ENCODE results near the gene ZDHHC11B. TPM values are rescaled to one million over a fixed set of nuclear protein-coding genes. Genes with fewer than 3 reads are reported as not detected.

ZDHHC11B gene
- total and polyA plus RNA-seq, 2 donors from 2014 or later = 4.4 to 5.4 TPM

GRCh38 chr5:760363-761058, 24.0 kb downstream of the ZDHHC11B start:
- no peaks in the 10 kb centered on the region for H3K36me3 ChIP-seq (ENCODE audit: control insufficient read depth in 2 of 3, insufficient read depth in 3 of 3, low read length in 3 of 3)
- no peak overlapping the region for H3K27ac ChIP-seq (ENCODE audit: low read depth in 2 of 2, low read length in 2 of 2)
- peaks cover 0 to 13% (median 8%) of the 10 kb centered on the region in 3 donors for H3K4me1 ChIP-seq (ENCODE audit: control insufficient read depth in 2 of 3, insufficient read depth in 2 of 3, low read depth in 1 of 3, low read length in 3 of 3)
- FAIRE-seq = no peak
- intact Hi-C loops (cut with DNase I) = no loop called here
- TF ChIP-seq CTCF (IDR thresholded peaks at IDR 0.05; ENCODE audit: borderline replicate concordance, extremely low read depth, insufficient read depth) = no peak
- H3K27me3 ChIP-seq (ENCODE audit: control insufficient read depth, insufficient read depth, low read length) = peaks cover 2% of the 10 kb centered on the region
- H3K4me3 ChIP-seq (ENCODE audit: low read length in 3 of 3) = no peak overlapping the region
- H3K9me3 ChIP-seq (ENCODE audit: control insufficient read depth in 2 of 3, insufficient read depth in 1 of 3, low read length in 3 of 3) = no peaks in the 10 kb centered on the region
- no peak overlapping the region for H3K9ac ChIP-seq (ENCODE audit: low read length in 3 of 3)
- peak in 2 of 5 donors; percentile 9 to 80 for DNase-seq

- intact Hi-C loops (cut with DNase I) = no loop called here
- peak in 2 of 5 donors; percentile 8 to 87 for DNase-seq
- FAIRE-seq = no peak
- H3K27me3 ChIP-seq (ENCODE audit: control insufficient read depth, insufficient read depth, low read length) = peaks cover 2% of the 10 kb centered on the region
- peaks cover 0 to 13% (median 8%) of the 10 kb centered on the region in 3 donors for H3K4me1 ChIP-seq (ENCODE audit: control insufficient read depth in 2 of 3, insufficient read depth in 2 of 3, low read depth in 1 of 3, low read length in 3 of 3)
- TF ChIP-seq CTCF (IDR thresholded peaks at IDR 0.05; ENCODE audit: borderline replicate concordance, extremely low read depth, insufficient read depth) = no peak
- no peak overlapping the region for H3K9ac ChIP-seq (ENCODE audit: low read length in 3 of 3)
- H3K36me3 ChIP-seq (ENCODE audit: control insufficient read depth in 2 of 3, insufficient read depth in 3 of 3, low read length in 3 of 3) = no peaks in the 10 kb centered on the region
- H3K9me3 ChIP-seq (ENCODE audit: control insufficient read depth in 2 of 3, insufficient read depth in 1 of 3, low read length in 3 of 3) = no peaks in the 10 kb centered on the region
- H3K27ac ChIP-seq (ENCODE audit: low read depth in 2 of 2, low read length in 2 of 2) = no peak overlapping the region
- no peak overlapping the region for H3K4me3 ChIP-seq (ENCODE audit: low read length in 3 of 3)
These were observed 24.7 kb downstream of the ZDHHC11B start for GRCh38 chr5:759781-760362.

- no peak overlapping the region for H3K9ac ChIP-seq (ENCODE audit: low read length in 3 of 3)
- no peak overlapping the region for H3K27ac ChIP-seq (ENCODE audit: low read depth in 2 of 2, low read length in 2 of 2)
- no peak for FAIRE-seq
- no peaks in the 10 kb centered on the region for H3K9me3 ChIP-seq (ENCODE audit: control insufficient read depth in 2 of 3, insufficient read depth in 1 of 3, low read length in 3 of 3)
- H3K4me1 ChIP-seq (ENCODE audit: control insufficient read depth in 2 of 3, insufficient read depth in 2 of 3, low read depth in 1 of 3, low read length in 3 of 3) = peaks cover 0 to 13% (median 8%) of the 10 kb centered on the region in 3 donors
- peaks cover 2% of the 10 kb centered on the region for H3K27me3 ChIP-seq (ENCODE audit: control insufficient read depth, insufficient read depth, low read length)
- peak in 4 of 5 donors; percentile 88 to 94 (median 92) for DNase-seq
- intact Hi-C loops (cut with DNase I) = no loop called here
- H3K36me3 ChIP-seq (ENCODE audit: control insufficient read depth in 2 of 3, insufficient read depth in 3 of 3, low read length in 3 of 3) = no peaks in the 10 kb centered on the region
- no peak overlapping the region for H3K4me3 ChIP-seq (ENCODE audit: low read length in 3 of 3)
- no peak for TF ChIP-seq CTCF (IDR thresholded peaks at IDR 0.05; ENCODE audit: borderline replicate concordance, extremely low read depth, insufficient read depth)
These were observed 25.3 kb downstream of the ZDHHC11B start for GRCh38 chr5:759111-759751.
